GM18870 (cell line): ENCODE results near the gene DDX21.
A peak's percentile ranks its signal among the peaks of the same experiment; 100 is the strongest.
"Not testable (repeated sequence)": the region's sequence is repeated elsewhere in the genome, so short reads cannot be mapped to it uniquely, and the experiment has no call there.

Experiments
- ATAC-seq: cut with Tn5 transposase; IDR thresholded peaks from one replicate; pipeline ENCODE4 v1.9.1; 2021; ENCODE audit warnings: moderate library complexity; ENCODE audit not compliant: unreplicated experiment

The DDX21 gene

DNA sequence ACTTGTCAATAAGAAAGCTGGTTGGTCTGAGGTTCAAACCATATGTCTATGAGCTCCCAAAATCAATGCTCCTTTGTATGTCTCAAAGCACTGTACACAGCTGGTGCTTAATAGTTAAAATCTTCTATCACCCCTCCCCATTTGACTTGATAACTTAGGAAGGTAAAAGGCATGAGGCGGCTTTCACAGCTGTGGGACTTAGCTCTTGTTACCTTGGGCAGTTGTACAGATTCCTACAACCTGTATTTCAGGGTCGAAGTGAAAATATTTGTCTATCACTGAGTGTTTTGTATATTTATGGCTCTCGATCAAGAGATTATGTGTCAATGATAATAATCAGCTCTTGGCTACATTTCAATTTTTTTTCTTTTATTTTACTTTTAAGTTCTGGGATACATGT, 31.6 kb downstream of the DDX21 start:
- no peak for ATAC-seq

DNA sequence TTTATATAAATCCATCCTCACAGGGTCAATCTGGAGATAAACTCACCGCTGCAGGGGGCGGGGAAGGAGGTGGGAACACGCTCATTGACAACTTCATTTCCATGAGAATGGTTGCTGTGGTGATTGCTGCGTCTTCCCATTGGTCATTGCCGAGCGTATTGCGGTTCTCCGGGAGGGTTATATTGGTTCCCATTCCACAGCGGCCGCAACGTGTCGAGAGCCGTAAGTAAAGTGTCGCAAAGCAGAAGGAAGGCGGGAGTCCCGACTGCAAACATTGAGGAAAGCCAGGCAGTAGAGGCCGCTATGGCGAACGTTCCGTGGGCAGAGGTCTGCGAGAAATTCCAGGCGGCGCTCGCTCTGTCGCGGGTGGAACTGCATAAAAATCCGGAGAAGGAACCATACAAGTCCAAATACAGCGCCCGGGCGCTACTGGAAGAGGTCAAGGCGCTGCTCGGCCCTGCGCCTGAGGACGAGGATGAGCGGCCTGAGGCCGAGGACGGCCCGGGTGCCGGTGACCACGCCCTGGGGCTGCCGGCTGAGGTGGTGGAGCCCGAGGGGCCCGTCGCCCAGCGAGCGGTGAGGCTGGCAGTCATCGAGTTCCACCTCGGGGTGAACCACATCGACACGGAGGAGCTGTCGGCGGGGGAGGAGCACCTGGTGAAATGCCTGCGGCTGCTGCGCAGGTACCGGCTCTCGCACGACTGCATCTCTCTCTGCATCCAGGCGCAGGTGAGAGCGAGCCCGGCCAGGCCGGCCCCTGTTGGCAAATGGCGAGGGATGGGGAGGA, 32.8 kb downstream of the DDX21 start, which contains the start of gene KIFBP:
Gene KIFBP, plus strand, starts transcription at position 274 of the 787 bp plus-strand sequence. Its CDS starts 30 bp downstream, at position 304.
- ATAC-seq, result peak; percentile 67

DNA sequence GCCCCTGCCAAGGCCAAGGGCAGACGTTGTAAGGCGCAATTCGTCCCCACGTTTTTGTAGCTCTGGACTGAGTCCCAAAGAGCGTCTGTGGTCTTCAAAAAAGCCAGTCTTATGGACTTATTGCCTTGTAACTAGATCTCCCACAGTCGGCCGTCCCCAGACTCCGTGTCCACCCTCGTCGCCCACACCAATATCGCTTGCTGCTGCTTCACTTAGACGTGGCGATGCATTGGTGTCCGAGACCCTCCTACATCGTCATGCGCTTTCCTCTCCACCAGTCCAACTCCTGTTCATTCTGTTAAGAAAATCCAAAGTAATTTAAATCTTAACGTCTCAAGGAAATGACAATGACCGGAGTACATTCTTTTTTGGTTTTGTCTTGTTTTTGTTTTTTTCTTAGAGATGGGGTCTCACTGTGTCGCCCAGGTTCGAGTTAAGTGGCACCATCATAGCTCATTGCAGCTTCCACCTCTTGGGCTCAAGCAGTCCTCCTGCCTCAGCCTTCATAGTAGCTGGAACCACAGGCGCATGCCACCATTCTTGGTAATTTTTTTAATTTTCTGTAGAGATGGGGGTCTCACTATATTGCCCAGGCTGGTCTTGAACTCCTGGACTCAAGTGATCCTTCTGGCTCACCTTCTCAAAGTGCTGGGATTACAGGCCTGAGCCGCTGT, 33.5 kb downstream of the DDX21 start:
- ATAC-seq, result no peak

DNA sequence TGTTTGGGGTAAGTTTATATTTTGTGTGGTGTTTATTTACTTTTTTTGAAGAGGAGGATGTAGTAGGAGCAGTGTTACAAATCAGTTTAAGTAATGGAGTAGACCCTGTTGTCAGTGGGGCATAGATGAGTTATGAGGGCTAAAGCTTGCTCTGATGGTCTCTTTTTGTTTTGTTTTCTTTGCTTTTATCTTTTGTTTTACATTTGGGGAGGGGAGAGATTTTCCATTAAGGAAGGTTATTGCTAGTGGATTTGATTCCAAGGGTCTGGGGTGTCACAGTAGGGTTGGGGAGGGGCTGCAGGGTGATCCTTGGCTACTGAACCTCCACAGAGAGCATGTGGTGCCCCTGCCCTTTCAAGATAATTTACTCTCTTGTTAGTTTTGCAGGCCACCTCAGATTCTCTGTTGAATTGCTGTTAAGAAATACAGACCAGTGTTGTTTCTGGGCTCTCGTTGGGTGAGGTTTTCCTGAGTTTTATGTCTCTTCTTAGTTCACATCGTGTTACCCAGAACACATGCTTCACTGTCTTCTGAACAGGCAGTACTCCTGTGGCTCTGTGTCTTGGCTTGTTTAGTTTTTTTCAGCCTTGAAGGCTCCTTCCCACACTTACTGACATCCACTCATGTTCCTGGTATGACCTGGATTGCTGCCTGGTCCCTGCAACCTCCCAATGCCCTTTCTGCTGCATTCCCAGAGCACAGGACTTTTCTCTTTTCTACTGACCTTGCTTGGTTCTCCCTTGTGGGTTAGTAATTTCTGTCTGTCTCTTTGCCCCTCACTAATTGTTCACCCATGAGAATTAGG, 36.9 kb downstream of the DDX21 start:
- ATAC-seq, result no peak

DNA sequence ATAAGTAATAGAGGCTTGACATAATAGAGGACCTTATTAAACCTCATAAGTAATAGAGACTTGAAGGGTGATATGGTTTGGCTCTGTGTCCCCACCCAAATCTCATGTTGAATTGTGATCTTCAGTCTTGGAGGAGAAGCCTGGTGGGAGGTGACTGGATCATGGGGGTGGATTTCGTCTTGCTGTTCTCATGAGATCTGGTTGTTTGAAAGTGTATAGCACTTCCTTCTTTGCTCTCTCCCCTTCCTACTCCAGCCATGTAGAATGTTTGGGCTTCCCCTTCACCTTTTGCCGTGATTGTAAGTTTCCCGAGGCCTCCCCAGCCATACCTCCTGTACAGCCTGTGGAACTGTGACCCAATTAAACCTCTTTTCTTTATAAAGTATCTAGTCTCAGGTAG, 41.2 kb downstream of the DDX21 start:
- peak; percentile 20 for ATAC-seq

DNA sequence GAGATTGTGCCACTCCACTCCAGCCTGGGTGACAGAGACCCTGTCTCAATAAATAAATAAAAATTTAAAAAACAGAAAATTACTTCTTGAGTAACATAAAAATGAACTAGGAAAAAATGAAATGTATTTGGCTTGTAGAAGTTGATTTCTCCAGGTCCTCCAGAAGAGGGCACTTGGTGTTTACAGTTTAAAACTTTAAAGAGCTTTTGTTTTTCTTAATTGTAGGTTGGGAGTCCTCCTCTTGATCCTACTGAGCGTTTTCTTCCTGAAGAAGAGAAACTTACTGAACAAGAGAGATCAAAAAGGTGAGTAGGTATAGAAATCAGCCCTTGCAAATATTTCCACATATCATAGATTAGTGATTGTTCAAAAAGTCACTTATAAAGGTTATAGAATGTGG, 48.9 kb downstream of the DDX21 start:
- ATAC-seq, result no peak

DNA sequence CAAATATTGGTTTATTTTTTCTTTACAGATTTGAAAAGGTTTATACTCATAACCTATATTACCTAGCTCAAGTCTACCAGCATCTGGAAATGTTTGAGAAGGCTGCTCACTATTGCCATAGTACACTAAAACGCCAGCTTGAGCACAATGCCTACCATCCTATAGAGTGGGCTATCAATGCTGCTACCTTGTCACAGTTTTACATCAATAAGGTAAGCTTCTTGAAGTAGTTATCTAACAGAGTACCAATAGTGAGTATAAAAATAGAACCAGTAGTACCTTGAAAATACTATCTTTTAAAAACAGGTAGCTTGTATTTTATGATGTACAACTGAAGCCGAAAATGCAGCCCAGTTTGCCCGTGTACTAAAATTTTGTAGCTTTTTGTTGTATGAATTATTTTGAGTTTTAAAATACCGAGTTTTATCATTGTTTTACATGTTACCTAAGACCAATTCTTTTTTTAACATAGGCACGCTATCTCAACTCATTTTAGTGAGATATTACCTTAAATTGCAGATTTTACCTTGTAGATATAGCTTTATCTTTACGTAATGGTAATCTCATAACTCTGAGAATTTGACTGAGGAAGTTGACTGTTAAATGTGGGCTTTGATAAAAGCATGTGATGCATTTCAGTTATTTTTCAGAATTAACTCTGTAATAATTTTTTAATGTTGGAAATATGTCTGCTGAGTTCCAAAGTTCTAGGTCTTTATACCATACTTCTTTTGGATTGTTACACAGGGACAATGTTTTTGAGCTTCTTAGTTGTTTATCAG, 49.9 kb downstream of the DDX21 start:
- ATAC-seq, result no peak

DNA sequence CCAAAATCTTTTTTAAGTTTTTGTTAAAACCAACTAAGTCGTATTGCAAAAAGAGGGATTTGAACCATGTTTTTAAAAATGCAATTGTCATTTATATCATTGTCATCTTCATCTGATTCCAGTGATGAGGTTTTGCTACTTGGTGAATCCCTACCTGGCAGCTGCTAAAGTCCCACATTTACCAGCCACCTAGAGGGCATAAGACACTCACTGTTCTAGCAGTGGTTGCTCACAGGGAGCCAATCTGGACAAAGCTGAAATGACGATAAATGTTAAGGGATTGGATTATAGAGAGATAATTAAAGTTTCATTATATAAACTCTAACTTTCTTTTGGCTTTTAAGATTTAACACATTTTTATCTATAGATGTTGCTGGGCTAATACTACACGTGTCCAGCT, 51.3 kb downstream of the DDX21 start:
- ATAC-seq, result no peak

DNA sequence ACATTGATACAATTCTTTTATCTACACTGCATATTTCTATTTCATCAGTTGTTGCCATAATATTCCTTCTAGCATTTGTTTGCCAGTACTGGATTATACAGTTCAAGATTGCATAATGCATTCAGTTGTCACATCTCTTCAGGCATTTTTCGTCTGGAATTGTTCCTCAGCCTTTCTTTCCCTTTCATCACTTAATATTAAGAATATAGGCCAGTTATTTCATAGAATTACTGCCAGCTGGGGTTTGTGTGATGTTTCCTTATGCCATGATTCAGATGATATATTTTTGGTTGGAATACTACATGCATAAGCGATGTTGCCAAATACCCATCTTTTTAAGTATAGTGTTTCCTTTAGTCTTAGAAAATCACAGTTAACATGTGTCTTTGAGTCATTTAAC, 53.4 kb downstream of the DDX21 start:
- no peak for ATAC-seq

DNA sequence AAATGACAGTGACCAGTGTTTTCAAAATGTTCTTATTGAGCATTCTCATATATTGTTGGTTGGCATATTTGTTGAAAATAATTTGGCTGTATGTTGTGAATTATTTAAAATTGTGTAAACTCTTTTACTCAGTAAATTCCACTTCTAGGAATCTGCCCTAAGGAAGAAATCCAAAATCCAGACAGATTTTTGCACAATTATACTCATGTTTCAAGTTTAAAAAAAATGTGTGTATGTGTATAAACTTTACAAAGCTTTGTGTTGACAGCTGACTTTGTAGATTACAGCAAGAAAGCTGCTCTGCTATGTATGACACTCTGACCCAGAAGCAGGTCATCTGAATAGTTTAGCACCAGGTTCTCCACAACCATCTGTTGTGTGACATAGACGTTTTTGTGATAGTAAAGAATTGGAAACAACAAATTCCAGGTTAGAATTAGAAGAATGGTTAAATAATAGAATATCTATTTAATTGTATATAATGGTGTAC, 54.2 kb downstream of the DDX21 start:
- no peak for ATAC-seq

DNA sequence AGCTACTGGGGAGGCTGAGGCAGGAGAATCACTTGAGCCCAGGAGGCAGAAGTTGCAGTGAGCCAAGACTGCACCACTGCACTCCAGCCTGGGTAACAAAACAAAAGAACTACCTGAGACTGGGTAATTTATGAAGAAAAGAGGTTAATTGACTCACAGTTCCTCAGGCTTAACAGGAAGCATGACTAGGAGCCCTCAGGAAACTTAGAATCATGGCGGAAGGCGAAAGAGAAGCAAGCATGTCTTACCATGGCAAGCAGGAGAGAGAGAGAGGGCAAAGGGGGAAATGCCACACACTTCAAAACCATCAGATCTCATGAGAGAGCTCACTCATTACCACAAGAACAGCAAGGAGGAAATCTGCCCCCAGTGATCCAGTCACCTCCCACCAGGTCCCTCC, 56.8 kb downstream of the DDX21 start:
- not testable (repeated sequence) for ATAC-seq

DNA sequence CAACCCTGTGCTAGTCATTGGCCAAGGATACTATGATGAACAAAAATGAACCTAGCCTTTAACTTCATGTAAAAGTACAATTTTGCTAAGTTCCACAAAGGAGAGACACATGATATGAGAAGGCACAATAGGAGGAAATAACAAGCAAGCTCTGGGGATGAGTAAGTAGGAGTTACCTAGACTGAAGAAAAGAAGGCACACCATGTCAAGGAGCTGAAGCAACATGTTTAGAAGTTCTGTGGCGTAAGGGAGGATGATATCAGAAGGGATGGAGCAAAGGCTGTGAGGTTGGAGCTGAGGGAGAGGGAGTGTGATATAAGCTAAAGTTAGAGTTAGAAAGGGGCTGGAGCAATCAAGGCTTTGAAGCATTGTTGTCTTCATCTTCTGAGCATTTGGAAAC, 58.2 kb downstream of the DDX21 start:
- ATAC-seq, result no peak

DNA sequence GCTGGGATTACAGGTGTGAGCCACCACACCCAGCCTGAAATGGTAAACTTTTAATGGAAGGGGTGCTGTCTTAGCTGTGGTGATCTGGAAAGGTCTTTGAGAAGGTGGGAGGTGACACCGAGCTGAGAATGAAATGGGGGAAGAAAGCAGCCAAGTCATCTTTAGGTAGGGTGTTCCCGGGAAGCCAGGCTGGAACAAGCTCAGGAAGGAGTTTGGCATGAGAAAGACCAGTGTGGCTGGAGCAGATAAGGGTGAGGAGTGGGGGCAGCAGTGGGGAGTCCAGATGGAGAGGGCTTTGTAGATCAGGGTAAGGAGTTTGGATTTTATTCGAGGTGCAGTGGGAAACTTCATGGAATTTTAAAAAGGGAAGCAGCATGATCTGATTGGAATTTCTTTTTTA, 62.6 kb downstream of the DDX21 start:
- no peak for ATAC-seq

DNA sequence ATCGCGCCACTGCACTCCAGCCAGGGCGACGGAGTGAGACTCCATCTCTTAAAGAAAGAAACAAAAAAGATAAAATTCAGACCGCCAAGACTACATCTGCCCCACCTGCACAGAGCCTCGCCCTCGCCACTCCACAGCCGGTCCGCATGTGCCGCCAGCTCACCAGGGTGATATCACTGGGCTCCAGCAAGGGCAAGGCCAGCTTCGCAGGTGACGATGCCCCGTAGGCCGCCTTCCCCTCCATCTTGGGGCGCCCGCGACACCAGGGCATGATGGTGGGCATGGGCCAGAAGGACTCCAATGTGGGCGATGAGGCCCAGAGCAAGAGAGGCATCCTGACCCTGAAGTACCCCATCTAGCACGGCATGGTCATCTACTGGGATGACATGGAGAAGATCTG, 66.6 kb downstream of the DDX21 start:
- ATAC-seq, result no peak

DNA sequence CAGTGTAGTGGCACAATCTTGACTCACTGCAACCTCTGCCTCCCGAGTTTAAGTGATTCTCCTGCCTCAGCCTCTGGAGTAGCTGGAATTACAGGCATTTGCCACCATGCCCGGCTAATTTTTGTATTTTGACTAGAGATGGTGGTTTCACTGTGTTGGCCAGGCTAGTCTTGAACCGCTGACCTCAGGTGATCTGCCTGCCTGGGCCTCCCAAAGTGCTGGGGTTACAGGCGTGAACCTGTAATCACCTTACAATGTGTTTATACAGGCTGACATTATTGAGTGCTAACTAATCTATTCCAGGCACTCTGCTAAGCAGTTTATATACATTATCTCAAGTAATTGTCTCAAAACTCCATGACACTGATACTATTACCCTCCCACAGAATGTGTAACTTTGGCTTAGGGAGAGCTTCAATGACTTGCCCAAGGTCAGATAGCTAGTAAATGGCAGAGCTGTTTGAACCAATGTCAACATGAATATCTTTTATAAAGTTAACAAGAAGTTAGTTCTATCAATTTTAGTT, 69.5 kb downstream of the DDX21 start:
- ATAC-seq, result no peak

DNA sequence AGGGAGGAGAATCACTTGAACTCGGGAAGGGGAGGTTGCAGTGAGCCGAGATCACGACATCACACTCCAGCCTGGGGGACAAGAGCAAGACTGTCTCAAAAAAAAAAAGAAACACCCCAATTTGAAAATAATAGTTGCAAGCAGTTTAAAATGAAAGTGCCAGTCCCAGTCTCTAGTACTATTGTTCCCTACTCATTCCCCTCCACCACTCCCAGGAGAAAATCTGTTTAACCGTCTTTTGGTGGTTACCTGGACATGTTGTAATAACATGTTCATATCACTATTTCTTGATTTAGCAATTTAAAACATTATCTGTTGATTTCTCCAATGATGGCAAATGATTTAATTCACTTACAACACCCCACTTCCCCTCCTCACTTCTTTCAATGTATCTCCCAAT, 77.3 kb downstream of the DDX21 start:
- no peak for ATAC-seq
